Raji (cell line): ENCODE measurements around the gene SNED1.

Source experiments
- POLR2A ChIP-seq: IDR thresholded peaks from 2 replicates; pipeline ENCODE4 v1.6.1; 2011; ENCODE audit warnings: low read depth, low read length, control low read depth; ENCODE audit not compliant: insufficient read depth

Gene SNED1

GRCh38 chr2:241048149-241048948 is 49.9 kb downstream of the SNED1 start:
- no peak for TF ChIP-seq POLR2A

DNA sequence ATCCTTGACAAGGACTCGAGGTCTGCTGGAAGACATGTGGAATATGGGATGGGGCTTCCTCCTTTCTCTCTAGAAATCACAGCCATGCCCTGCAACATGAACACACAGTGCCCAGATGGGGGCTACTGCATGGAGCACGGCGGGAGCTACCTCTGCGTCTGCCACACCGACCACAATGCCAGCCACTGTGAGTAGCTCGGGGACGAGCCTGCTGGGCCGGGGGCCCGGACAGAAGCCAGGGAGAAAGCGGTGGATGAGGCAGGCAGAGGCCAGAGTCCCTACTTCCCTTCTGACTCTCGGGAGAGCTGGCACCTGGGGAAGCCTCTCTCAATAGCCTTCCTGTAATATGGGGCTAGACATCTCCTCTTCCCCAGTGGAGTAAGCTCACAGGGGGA is 50.5 kb downstream of the SNED1 start:
- no peak for TF ChIP-seq POLR2A

DNA sequence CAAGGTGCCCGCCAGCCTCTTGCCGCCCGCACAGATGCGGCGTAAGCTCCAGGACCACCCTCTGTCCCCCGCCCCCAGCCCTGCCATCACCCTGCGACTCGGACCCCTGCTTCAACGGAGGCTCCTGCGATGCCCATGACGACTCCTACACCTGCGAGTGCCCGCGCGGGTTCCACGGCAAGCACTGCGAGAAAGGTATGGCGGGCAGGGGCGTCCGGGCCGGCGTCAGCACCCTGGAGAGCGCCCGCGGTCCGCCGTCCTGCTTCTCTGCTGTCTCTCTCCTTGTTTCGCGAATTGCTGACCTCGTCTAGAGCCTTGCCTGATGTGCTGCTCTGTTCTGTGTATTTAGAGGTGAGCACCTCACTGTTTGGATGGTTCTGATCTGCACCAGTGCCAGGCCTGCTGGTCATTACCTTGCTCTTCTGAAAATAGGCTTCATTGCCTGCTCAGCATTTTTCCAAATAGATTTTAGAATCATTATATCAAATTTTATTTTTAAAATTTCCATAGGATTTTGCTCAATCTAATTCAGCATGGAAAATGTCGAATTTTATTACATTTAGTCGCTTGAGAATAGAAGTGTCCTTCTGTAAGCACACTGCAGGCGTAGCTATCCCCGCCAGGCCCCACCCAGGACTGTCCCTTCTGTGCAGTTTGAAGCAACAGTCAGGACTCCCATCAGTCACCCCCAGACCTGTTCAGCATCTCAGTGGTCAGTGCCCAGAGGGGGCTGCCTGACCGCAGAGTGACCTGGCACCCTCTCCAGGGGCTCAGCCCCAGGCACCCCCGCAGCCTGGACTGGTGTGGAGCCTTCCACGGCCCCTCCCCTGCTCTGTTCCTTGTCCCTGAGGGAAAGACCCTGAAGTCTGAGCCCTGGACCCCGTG is 51.6 kb downstream of the SNED1 start:
- TF ChIP-seq POLR2A: no peak

GRCh38 chr2:241050624-241051577 is 52.5 kb downstream of the SNED1 start:
- TF ChIP-seq POLR2A: no peak

- TF ChIP-seq POLR2A: no peak
Measured at GRCh38 chr2:241051578-241052487, 53.4 kb downstream of the SNED1 start.

DNA sequence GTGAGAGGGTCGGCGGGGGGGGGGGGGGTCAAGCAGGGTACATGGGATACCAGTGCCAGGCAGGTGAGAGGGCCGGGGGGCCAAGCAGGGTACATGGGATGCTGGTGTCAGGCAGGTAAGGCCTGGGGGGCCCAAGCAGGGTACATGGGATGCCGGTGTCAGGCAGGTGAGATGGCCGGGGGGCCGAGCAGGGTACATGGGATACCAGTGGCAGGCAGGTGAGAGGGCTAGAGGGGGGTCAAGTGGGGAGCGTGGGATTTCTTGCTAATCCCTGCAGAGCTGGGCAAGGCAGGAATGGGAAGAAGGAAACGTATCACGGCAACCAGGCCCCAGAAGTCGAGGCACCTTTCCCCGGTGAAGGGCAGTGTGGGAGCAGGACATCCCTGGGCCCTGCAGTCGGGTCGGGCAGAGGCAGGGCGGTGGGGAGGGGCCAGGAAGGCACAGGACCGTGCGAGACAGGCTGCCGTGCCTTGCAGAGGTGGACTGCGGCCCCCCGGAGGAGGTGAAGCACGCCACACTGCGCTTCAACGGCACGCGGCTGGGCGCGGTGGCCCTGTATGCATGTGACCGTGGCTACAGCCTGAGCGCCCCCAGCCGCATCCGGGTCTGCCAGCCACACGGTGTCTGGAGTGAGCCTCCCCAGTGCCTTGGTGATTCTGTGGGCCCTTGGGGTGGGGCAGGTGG is 54.4 kb downstream of the SNED1 start:
- TF ChIP-seq POLR2A: no peak

GRCh38 chr2:241053576-241054251 is 55.3 kb downstream of the SNED1 start:
- TF ChIP-seq POLR2A: no peak

- no peak for TF ChIP-seq POLR2A
Measured at GRCh38 chr2:241061275-241061674, 62.9 kb downstream of the SNED1 start.

DNA sequence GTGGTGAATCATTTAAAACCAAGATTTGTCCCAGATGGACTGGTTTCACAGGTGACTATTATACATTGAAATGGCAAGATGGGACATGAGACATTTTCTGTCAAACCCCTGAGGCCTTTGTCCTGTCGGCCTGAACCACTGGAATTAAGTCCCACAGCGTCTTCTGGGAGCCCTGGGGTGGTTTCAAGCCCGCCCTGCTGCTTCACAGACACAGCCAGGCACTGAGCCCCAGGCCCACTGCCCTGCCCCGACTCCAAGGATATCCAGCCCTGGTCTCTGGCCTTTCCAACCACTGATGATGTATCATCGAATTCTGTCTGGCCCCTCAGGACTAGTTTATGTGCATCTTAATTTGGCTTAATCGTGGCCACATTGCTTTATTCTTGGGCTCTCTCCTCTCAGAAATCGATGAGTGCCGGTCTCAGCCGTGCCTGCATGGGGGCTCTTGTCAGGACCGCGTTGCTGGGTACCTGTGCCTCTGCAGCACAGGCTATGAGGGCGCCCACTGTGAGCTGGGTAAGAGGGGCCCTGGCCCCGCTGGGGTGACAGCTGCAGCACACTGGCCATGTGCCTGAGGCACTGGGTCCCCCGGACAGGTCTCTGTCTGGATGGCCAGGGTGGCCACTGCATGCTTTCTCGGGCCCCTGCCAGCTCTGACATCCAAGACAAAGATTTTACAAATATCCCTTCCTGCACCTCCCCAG is 64.1 kb downstream of the SNED1 start:
- TF ChIP-seq POLR2A: no peak

- TF ChIP-seq POLR2A: no peak
Measured at GRCh38 chr2:241063093-241063551, 64.7 kb downstream of the SNED1 start.

- no peak for TF ChIP-seq POLR2A
Measured at GRCh38 chr2:241063587-241063986, 65.2 kb downstream of the SNED1 start.
